Measurements from ENCODE around the gene APOBEC3B.

DNA sequence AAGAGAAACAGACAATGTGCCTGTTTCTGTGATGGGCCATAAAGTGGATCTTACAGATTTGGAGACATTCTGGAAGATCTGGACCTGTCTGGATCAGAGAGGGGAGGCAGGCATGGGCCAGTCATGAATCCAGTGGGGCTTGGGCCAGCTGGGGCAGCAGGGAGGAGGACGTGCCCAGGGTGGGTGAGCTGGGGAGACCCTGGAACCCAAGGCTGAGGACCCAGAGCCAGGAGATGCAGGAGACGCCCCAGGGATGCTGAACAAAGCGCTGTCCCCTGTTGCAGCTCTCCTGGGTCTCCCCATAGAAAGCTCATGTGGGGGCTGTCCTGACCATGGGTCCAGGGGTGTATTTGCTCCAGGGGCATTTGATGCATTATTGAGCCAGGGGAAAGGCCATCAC is 26.2 kb upstream of the APOBEC3B start:
- TF ChIP-seq, protein P1, sequence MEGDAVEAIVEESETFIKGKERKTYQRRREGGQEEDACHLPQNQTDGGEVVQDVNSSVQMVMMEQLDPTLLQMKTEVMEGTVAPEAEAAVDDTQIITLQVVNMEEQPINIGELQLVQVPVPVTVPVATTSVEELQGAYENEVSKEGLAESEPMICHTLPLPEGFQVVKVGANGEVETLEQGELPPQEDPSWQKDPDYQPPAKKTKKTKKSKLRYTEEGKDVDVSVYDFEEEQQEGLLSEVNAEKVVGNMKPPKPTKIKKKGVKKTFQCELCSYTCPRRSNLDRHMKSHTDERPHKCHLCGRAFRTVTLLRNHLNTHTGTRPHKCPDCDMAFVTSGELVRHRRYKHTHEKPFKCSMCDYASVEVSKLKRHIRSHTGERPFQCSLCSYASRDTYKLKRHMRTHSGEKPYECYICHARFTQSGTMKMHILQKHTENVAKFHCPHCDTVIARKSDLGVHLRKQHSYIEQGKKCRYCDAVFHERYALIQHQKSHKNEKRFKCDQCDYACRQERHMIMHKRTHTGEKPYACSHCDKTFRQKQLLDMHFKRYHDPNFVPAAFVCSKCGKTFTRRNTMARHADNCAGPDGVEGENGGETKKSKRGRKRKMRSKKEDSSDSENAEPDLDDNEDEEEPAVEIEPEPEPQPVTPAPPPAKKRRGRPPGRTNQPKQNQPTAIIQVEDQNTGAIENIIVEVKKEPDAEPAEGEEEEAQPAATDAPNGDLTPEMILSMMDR (IDR thresholded peaks at IDR 0.05; ENCODE audit: poor library complexity, severe bottlenecking) = no peak
- TF ChIP-seq RAD21 (conservative IDR thresholded peaks at IDR 0.05) (no peak), TAF1 (IDR thresholded peaks at IDR 0.05; ENCODE audit: low read depth) (no peak), EZH2 (IDR thresholded peaks at IDR 0.05; ENCODE audit: borderline replicate concordance, insufficient read depth, low read length, poor library complexity, severe bottlenecking) (no peak), POLR2AphosphoS5 (IDR thresholded peaks at IDR 0.05) (no peak)

Data from neural cell (in vitro differentiated cells).